ENCODE data around the gene HMX3. TPM values are rescaled to one million over a fixed set of nuclear protein-coding genes. Genes with fewer than 3 reads are reported as not detected.

The HMX3 gene
- polyA plus RNA-seq, 1 donor from 2014 or later = not detected

- Histone ChIP-seq H3K27me3 (ENCODE audit: insufficient read depth, low read depth, low read length) (peaks cover 100% of the 10 kb centered on the region), H3K4me3 (ENCODE audit: low read length) (peak within 1 kb of the TSS; percentile 15), H3K9me2 (ENCODE audit: insufficient read depth, low read length) (no peaks in the 10 kb centered on the region), H3K36me3 (ENCODE audit: insufficient read depth, low read length) (no peaks in the 10 kb centered on the region), H4K20me1 (ENCODE audit: insufficient read depth) (no peaks in the 10 kb centered on the region), H3F3A (ENCODE audit: insufficient read depth, low read length, poor library complexity, severe bottlenecking) (no peaks in the 10 kb centered on the region), H3K27ac (ENCODE audit: low read length) (no peak within 1 kb of the TSS), H3K9ac (ENCODE audit: low read length) (no peak within 1 kb of the TSS), H2AFZ (ENCODE audit: low read depth, low read length) (no peak within 1 kb of the TSS), H3K4me2 (ENCODE audit: low read length) (no peak within 1 kb of the TSS), H3K79me2 (replicated peaks; ENCODE audit: insufficient read depth, low read length) (no peaks in the 10 kb centered on the region), H3K9me3 (ENCODE audit: low read length) (no peaks in the 10 kb centered on the region)
- peak; percentile 60 for TF ChIP-seq EZH2 (IDR thresholded peaks at IDR 0.05; ENCODE audit: borderline replicate concordance, insufficient read depth, low read length, poor library complexity, severe bottlenecking)
- TF ChIP-seq RAD21 (conservative IDR thresholded peaks at IDR 0.05) = no peak
Measured at GRCh38 chr10:123147635-123148413, 12.1 kb downstream of the HMX3 start, which contains the start of gene HMX2. TSS of gene HMX2 (plus strand) at chr10:123148136. CDS start at chr10:123148379, 243 bp downstream.

GRCh38 chr10:123148414-123149161, 12.8 kb downstream of the HMX3 start:
- peak; percentile 0 for TF ChIP-seq EZH2 (IDR thresholded peaks at IDR 0.05; ENCODE audit: borderline replicate concordance, insufficient read depth, low read length, poor library complexity, severe bottlenecking)
- no peak for TF ChIP-seq POLR2AphosphoS5 (IDR thresholded peaks at IDR 0.05)
- TF ChIP-seq RAD21 (conservative IDR thresholded peaks at IDR 0.05) = no peak
- Histone ChIP-seq H3K9me3 (ENCODE audit: low read length) (no peaks in the 10 kb centered on the region), H4K20me1 (ENCODE audit: insufficient read depth) (no peaks in the 10 kb centered on the region), H2AFZ (ENCODE audit: low read depth, low read length) (no peak overlapping the region), H3K9ac (ENCODE audit: low read length) (no peak overlapping the region), H3K9me2 (ENCODE audit: insufficient read depth, low read length) (no peaks in the 10 kb centered on the region), H3K4me2 (ENCODE audit: low read length) (no peak overlapping the region), H3K27me3 (ENCODE audit: insufficient read depth, low read depth, low read length) (peaks cover 100% of the 10 kb centered on the region), H3F3A (ENCODE audit: insufficient read depth, low read length, poor library complexity, severe bottlenecking) (no peaks in the 10 kb centered on the region), H3K4me3 (ENCODE audit: low read length) (peak overlapping the region; percentile 15), H3K79me2 (replicated peaks; ENCODE audit: insufficient read depth, low read length) (no peaks in the 10 kb centered on the region), H3K36me3 (ENCODE audit: insufficient read depth, low read length) (no peaks in the 10 kb centered on the region), H3K27ac (ENCODE audit: low read length) (no peak overlapping the region)

GRCh38 chr10:123149162-123149567, 13.4 kb downstream of the HMX3 start:
- no peak overlapping the region for H2AFZ ChIP-seq (ENCODE audit: low read depth, low read length)
- H3K4me2 ChIP-seq (ENCODE audit: low read length) = no peak overlapping the region
- H3K79me2 ChIP-seq (replicated peaks; ENCODE audit: insufficient read depth, low read length) = no peaks in the 10 kb centered on the region
- no peak overlapping the region for H3K9ac ChIP-seq (ENCODE audit: low read length)
- TF ChIP-seq EZH2 (IDR thresholded peaks at IDR 0.05; ENCODE audit: borderline replicate concordance, insufficient read depth, low read length, poor library complexity, severe bottlenecking) = peak; percentile 9
- TF ChIP-seq POLR2AphosphoS5 (IDR thresholded peaks at IDR 0.05) = no peak
- peaks cover 94% of the 10 kb centered on the region for H3K27me3 ChIP-seq (ENCODE audit: insufficient read depth, low read depth, low read length)
- H3K36me3 ChIP-seq (ENCODE audit: insufficient read depth, low read length) = no peaks in the 10 kb centered on the region
- no peaks in the 10 kb centered on the region for H3F3A ChIP-seq (ENCODE audit: insufficient read depth, low read length, poor library complexity, severe bottlenecking)
- H3K27ac ChIP-seq (ENCODE audit: low read length) = no peak overlapping the region
- no peaks in the 10 kb centered on the region for H3K9me3 ChIP-seq (ENCODE audit: low read length)
- no peaks in the 10 kb centered on the region for H3K9me2 ChIP-seq (ENCODE audit: insufficient read depth, low read length)
- H3K4me3 ChIP-seq (ENCODE audit: low read length) = peak overlapping the region; percentile 65
- H4K20me1 ChIP-seq (ENCODE audit: insufficient read depth) = no peaks in the 10 kb centered on the region

- Histone ChIP-seq H4K20me1 (ENCODE audit: insufficient read depth) (no peaks in the 10 kb centered on the region), H3K36me3 (ENCODE audit: insufficient read depth, low read length) (no peaks in the 10 kb centered on the region), H2AFZ (ENCODE audit: low read depth, low read length) (peak overlapping the region; percentile 24), H3K79me2 (replicated peaks; ENCODE audit: insufficient read depth, low read length) (peaks cover under 1% of the 10 kb centered on the region), H3K9me3 (ENCODE audit: low read length) (no peaks in the 10 kb centered on the region), H3F3A (ENCODE audit: insufficient read depth, low read length, poor library complexity, severe bottlenecking) (no peaks in the 10 kb centered on the region), H3K27me3 (ENCODE audit: insufficient read depth, low read depth, low read length) (peaks cover 89% of the 10 kb centered on the region), H3K4me2 (ENCODE audit: low read length) (peak overlapping the region; percentile 53), H3K9me2 (ENCODE audit: insufficient read depth, low read length) (no peaks in the 10 kb centered on the region), H3K27ac (ENCODE audit: low read length) (no peak overlapping the region), H3K4me3 (ENCODE audit: low read length) (peak overlapping the region; percentile 65), H3K9ac (ENCODE audit: low read length) (no peak overlapping the region)
- TF ChIP-seq CTCF (IDR thresholded peaks at IDR 0.05; ENCODE audit: poor library complexity, severe bottlenecking) (no peak), MXI1 (conservative IDR thresholded peaks at IDR 0.05; ENCODE audit: poor library complexity, severe bottlenecking) (peak; percentile 33), RAD21 (conservative IDR thresholded peaks at IDR 0.05) (no peak), EZH2 (IDR thresholded peaks at IDR 0.05; ENCODE audit: borderline replicate concordance, insufficient read depth, low read length, poor library complexity, severe bottlenecking) (peak; percentile 82), REST (IDR thresholded peaks at IDR 0.05; ENCODE audit: borderline replicate concordance) (no peak), EP300 (conservative IDR thresholded peaks at IDR 0.05; ENCODE audit: poor library complexity, severe bottlenecking) (no peak), POLR2AphosphoS5 (IDR thresholded peaks at IDR 0.05) (no peak), TAF1 (IDR thresholded peaks at IDR 0.05; ENCODE audit: low read depth) (no peak)
Measured at GRCh38 chr10:123149568-123150270, 13.9 kb downstream of the HMX3 start.
